GM18505 (cell line): ENCODE data around the gene PLAAT4.
"Not testable (repeated sequence)": the region's sequence is repeated elsewhere in the genome, so short reads cannot be mapped to it uniquely, and the experiment has no call there.

ENCODE experiments used
- ATAC-seq: cut with Tn5 transposase; IDR thresholded peaks from one replicate; pipeline ENCODE4 v1.9.1; 2021; ENCODE audit not compliant: unreplicated experiment
- POLR2A ChIP-seq: IDR thresholded peaks from 4 replicates; pipeline ENCODE4 v1.6.1; 2011; ENCODE audit warnings: borderline replicate concordance; ENCODE audit not compliant: insufficient read depth, insufficient read length; ENCODE audit errors: extremely low read depth

Gene PLAAT4

DNA sequence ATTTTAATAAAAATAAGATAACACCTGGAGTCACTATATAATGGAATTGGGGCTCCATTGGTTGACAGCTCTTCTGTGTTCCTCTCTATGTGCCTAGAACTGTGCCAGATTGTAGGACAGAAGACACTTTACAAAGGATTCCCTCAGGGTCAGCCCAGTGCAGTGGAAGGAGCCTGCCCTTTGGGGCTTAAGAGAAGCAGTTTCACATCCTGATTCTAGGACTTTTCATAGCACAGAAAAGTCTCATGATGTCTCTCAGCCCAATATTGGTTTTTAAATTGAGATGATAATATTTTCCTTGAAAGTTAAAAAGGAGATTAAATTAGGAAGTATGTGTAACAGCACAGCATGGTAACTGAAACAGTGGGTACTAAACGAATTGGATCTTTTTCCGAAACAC lies 7.1 kb downstream of the PLAAT4 start:
- TF ChIP-seq POLR2A, result no peak
- ATAC-seq, result no peak

- no peak for ATAC-seq
- TF ChIP-seq POLR2A, result no peak
Measured at GRCh38 chr11:63547061-63547460, 10.5 kb downstream of the PLAAT4 start.

GRCh38 chr11:63548178-63548577 lies 11.6 kb downstream of the PLAAT4 start:
- no peak for TF ChIP-seq POLR2A
- ATAC-seq, result no peak

GRCh38 chr11:63549411-63549810 lies 12.8 kb downstream of the PLAAT4 start:
- no peak for ATAC-seq
- no peak for TF ChIP-seq POLR2A

GRCh38 chr11:63550156-63550700 lies 13.6 kb downstream of the PLAAT4 start:
- ATAC-seq, result not testable (repeated sequence)

- no peak for ATAC-seq
Measured at GRCh38 chr11:63551091-63551888, 14.7 kb downstream of the PLAAT4 start.

DNA sequence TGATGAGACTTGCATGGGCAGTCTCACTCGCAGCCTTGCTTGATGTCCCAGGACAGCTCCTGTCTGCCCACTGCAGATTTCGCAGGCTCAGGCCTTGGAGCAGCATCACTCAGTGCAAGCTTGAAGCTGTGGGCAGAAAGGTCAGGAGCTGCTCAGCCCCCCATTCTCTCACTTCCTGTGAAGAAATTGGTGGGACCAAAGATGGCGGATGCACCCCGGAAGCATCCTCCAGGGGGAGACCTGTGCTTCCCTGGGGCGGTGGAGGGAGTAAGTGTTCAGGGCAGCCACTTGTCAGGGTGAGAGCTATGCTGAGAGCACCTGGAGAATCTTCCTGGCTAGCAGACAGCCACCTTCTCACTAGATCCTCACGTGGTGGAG lies 15.3 kb downstream of the PLAAT4 start:
- TF ChIP-seq POLR2A, result no peak
- no peak for ATAC-seq

More at GRCh38 chr11:63551091-63551888, 14.7 kb downstream of the PLAAT4 start:
- no peak for TF ChIP-seq POLR2A

- TF ChIP-seq POLR2A, result no peak
Measured at GRCh38 chr11:63552921-63553320, 16.3 kb downstream of the PLAAT4 start.

DNA sequence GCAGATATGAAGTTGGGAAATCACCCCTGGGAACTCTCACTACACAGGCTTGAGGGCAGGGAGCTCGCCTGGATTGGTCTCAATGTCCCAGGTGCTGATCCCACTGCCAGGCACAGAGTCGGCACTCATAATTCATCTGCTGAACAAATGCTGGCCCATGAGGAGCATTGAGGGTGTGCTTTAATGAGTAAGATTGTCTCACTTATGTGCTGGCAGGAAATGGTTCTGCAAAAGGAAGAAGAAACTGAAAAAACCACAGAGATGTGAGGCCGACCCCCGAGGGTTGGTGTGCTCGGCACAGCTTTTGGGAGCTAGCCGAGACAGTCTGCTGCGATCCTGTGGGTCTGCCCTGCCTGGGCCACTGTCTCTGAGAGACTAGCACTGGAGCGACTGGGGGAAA lies 17.2 kb downstream of the PLAAT4 start:
- ATAC-seq, result peak; percentile 64
- peak; percentile 54 for TF ChIP-seq POLR2A

More at GRCh38 chr11:63552921-63553320, 16.3 kb downstream of the PLAAT4 start:
- ATAC-seq, result no peak

DNA sequence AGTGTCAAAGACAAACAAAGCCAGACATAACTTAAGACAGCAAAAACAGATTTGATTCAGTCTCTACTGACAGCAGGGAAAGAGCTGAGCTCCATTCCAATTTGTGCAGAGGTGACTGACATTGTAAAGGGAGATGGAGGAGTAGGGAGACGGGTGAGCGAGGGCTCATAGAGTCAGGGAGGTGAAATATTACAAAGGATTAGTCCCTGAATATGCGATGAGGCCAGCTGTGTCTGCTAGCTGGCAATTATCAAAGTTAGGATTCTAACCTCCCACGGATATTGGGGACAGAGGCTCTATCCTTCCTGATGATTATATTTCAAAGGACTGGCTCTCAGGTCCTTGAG lies 18.2 kb downstream of the PLAAT4 start:
- no peak for TF ChIP-seq POLR2A
- no peak for ATAC-seq

- ATAC-seq, result no peak
- TF ChIP-seq POLR2A, result no peak
Measured at GRCh38 chr11:63556404-63557013, 19.9 kb downstream of the PLAAT4 start.

DNA sequence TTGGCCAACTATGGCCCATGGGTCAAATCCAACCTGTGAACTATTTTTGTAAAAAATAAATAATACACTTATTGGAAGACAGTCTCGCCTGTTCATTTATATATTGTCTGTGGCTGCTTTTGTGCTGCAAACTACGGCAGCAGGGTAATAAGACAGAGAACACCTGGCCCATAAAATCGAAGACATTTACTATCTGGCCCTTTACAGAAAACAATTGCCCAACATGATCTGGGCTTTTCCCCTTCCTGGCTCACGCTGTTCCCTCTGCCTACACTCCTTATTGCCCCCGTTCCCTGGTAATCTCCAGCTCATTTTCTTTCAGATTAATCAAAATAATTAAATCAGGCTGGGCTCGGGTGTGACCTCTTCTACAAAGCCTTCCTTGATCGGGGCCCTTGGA lies 21.0 kb downstream of the PLAAT4 start:
- TF ChIP-seq POLR2A, result no peak

DNA sequence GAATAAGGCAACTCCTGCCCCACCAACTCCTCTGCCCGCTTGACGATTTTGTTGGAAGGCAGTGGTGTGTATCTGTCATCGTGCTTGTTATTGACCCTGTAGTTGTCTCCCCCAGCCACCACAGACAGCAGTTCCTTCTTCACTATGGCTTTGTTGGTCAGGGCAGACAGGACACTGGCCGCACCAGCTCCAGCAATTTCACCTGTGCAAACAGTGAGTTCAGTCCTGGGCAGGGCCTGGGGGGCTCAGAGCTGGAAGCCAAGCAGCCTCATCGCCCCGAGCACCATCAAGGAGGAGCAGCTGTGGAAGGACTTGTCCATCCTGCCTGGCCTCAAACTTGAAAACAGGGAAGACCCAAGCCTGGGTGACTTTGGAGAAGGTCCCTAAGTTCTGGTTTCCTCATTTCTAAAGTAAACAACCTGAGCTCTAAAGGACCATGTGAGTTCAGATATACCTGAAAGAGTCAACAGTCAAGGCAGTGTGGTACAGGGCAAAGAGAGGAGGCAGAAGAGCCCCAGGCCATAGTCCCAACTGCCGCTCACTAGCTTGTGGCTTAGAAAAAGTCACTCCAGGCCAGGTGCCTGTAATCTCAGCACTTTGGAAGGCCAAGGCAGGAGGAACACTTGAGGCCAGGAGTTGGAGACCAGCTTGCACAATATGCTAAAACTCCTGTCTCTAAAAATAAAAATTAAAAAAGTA lies 22.0 kb downstream of the PLAAT4 start:
- no peak for ATAC-seq
- TF ChIP-seq POLR2A, result no peak

More for the DNA sequence above, 21.0 kb downstream of the PLAAT4 start:
- ATAC-seq, result no peak
